Rectal smooth muscle tissue (tissue), 1 donor: Measurements from ENCODE around the gene MATCAP1.

Experiments used
- H3K27ac ChIP-seq: one replicate; pipeline ENCODE4 v1.7.0; 2013; ENCODE audit warnings: low read depth, low read length, inconsistent platforms
- H3K27me3 ChIP-seq: one replicate; pipeline ENCODE4 v1.7.0; 2013; ENCODE audit warnings: low read length; ENCODE audit not compliant: control insufficient read depth, insufficient read depth
- H3K36me3 ChIP-seq: one replicate; pipeline ENCODE4 v1.7.0; 2013; ENCODE audit warnings: low read length; ENCODE audit not compliant: control insufficient read depth, insufficient read depth
- H3K4me1 ChIP-seq: one replicate; pipeline ENCODE4 v1.7.0; 2013; ENCODE audit warnings: low read length; ENCODE audit not compliant: control insufficient read depth, insufficient read depth
- H3K4me3 ChIP-seq: one replicate; pipeline ENCODE4 v1.7.0; 2013; ENCODE audit warnings: low read length
- H3K9ac ChIP-seq: one replicate; pipeline ENCODE4 v1.7.0; 2013; ENCODE audit warnings: low read length

Gene MATCAP1

GRCh38 chr16:67141391-67141790 is 42.4 kb downstream of the MATCAP1 start:
- no peaks in the 10 kb centered on the region for H3K27me3 ChIP-seq
- no peak overlapping the region for H3K9ac ChIP-seq
- H3K4me3 ChIP-seq: no peak overlapping the region
- peaks cover 54% of the 10 kb centered on the region for H3K36me3 ChIP-seq
- H3K27ac ChIP-seq: no peak overlapping the region
- no peaks in the 10 kb centered on the region for H3K4me1 ChIP-seq

DNA sequence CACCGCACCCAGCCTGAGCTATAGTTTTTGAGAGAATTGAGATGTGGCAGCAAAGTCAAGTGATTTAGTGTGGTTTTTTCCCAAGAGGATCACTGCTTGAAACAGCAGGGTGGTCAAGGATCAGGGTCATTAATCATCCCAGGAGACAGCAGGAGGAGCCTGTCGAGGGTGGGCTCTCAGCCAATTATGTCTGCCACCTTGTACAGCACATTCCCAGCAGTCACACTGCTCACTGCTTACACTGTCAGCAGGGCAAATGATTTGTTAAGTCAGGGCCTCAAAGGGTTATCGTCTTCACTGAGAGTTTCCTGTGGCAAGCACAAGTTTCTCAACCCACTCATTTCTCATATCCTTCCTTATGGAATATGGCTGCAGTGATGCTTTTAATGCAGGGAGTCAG is 46.2 kb downstream of the MATCAP1 start:
- Histone ChIP-seq H3K36me3 (peaks cover 51% of the 10 kb centered on the region), H3K4me1 (no peaks in the 10 kb centered on the region), H3K27ac (no peak overlapping the region), H3K27me3 (no peaks in the 10 kb centered on the region), H3K4me3 (no peak overlapping the region), H3K9ac (no peak overlapping the region)

- Histone ChIP-seq H3K9ac (no peak overlapping the region), H3K4me3 (no peak overlapping the region), H3K27me3 (no peaks in the 10 kb centered on the region), H3K4me1 (no peaks in the 10 kb centered on the region), H3K27ac (no peak overlapping the region), H3K36me3 (peaks cover 13% of the 10 kb centered on the region)
These were observed 54.3 kb downstream of the MATCAP1 start for GRCh38 chr16:67129422-67129821.

DNA sequence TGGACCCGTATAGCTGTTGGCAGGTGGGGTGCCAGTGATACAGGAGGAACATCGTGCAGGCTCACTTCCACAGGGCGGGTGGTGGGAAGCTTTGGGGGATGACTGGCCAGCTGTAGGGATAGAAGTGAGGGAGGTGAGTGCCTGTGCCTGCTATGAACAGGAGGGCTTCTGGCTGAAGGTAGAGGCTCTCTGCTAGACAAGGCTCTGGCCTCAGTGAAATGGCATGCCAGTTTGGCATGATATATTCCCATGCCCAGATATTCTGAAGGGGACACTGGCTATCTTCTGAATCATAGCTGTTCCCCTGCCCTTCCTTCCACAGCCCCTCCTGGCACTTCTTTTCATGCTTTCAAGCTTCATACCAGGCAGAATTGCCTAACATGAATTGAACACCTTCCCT is 54.9 kb downstream of the MATCAP1 start:
- Histone ChIP-seq H3K4me3 (no peak overlapping the region), H3K27ac (no peak overlapping the region), H3K9ac (no peak overlapping the region), H3K27me3 (no peaks in the 10 kb centered on the region), H3K4me1 (no peaks in the 10 kb centered on the region), H3K36me3 (peaks cover 8% of the 10 kb centered on the region)

- Histone ChIP-seq H3K27ac (no peak overlapping the region), H3K36me3 (peaks cover 8% of the 10 kb centered on the region), H3K9ac (no peak overlapping the region), H3K4me3 (no peak overlapping the region), H3K4me1 (no peaks in the 10 kb centered on the region), H3K27me3 (no peaks in the 10 kb centered on the region)
These were observed 55.3 kb downstream of the MATCAP1 start for GRCh38 chr16:67128417-67128816.
